GM23338 (cell line): ENCODE results near the gene GBF1.

Source experiments
- CREB1 ChIP-seq: fragments of 250-450 bp; sonication (Bioruptor Pico); IDR thresholded peaks from 2 replicates; pipeline ENCODE4 v1.5.0; 2020; ENCODE audit warnings: low read depth, mild to moderate bottlenecking, moderate library complexity
- CTCF ChIP-seq, 2 experiments: fragments of 200-600 bp in 1 of 2; sonication (generic) in 1 of 2; conservative IDR thresholded peaks; 2 replicates each; pipeline versions ENCODE4 v1.5.1 to v1.6.1; 2016 to 2017; ENCODE audit warnings: antibody characterized with exemption in 2 of 2, low read depth in 2 of 2, mild to moderate bottlenecking in 2 of 2, moderate library complexity in 1 of 2
- EZH2 ChIP-seq: fragments of 200-600 bp; sonication (generic); IDR thresholded peaks from one replicate; pipeline ENCODE4 v1.8.0; 2017; ENCODE audit warnings: antibody characterized with exemption, mild to moderate bottlenecking, low read depth; ENCODE audit not compliant: unreplicated experiment
- EZH2phosphoT487 ChIP-seq: fragments of 200-600 bp; sonication (generic); IDR thresholded peaks from one replicate; pipeline ENCODE4 v1.8.1; 2018; ENCODE audit warnings: antibody characterized with exemption; ENCODE audit not compliant: unreplicated experiment
- POLR2AphosphoS5 ChIP-seq: IDR thresholded peaks from 2 replicates; pipeline ENCODE4 v1.6.1; 2016; ENCODE audit warnings: antibody characterized with exemption, low read depth
- REST ChIP-seq: IDR thresholded peaks from one replicate; pipeline ENCODE4 v1.6.1; 2018; ENCODE audit warnings: antibody characterized with exemption; ENCODE audit not compliant: unreplicated experiment
- STAT1 ChIP-seq: IDR thresholded peaks from one replicate; pipeline ENCODE4 v1.6.1; 2016; ENCODE audit warnings: antibody characterized with exemption; ENCODE audit not compliant: unreplicated experiment
- ZNF331 ChIP-seq: fragments of 250-450 bp; sonication (Bioruptor Pico); IDR thresholded peaks from 2 replicates; pipeline ENCODE4 v1.5.0; 2020; ENCODE audit warnings: low read depth, mild to moderate bottlenecking, moderate library complexity
- ZNF462 ChIP-seq: fragments of 250-450 bp; sonication (Bioruptor Pico); IDR thresholded peaks from 2 replicates; pipeline ENCODE4 v1.5.0; 2020; ENCODE audit warnings: mild to moderate bottlenecking, moderate library complexity

- TF ChIP-seq CTCF (conservative IDR thresholded peaks at IDR 0.05; ENCODE audit: low read depth in 2 of 2) (no peak), EZH2phosphoT487 (no peak), POLR2AphosphoS5 (no peak), ZNF331 (no peak), REST (no peak), EZH2 (no peak), STAT1 (no peak), CREB1 (CRISPR knock-in tag) (no peak), ZNF462 (CRISPR knock-in tag) (no peak)
Measured at GRCh38 chr10:102389894-102390293, 144.6 kb downstream of the GBF1 start.
